K562 (cell line): ENCODE results near the gene RNU1-2. TPM values are rescaled to one million over a fixed set of nuclear protein-coding genes. Genes with fewer than 3 reads are reported as not detected.

ENCODE experiments used
- CBFB ChIP-seq: sonication (generic); formaldehyde crosslinking; IDR thresholded peaks from 2 replicates; pipeline ENCODE4 v1.4.0; 2020; ENCODE audit warnings: mild to moderate bottlenecking, missing genetic modification reagents
- CHD4 ChIP-seq: fragments of 200-600 bp; sonication (generic); IDR thresholded peaks from 3 replicates; pipeline ENCODE4 v1.6.1; 2012; ENCODE audit warnings: low read depth, mild to moderate bottlenecking, mixed read lengths, low read length, inconsistent platforms; ENCODE audit not compliant: insufficient read depth, insufficient replicate concordance, poor library complexity, severe bottlenecking
- FOXA3 ChIP-seq, 2 experiments: fragments of 450-650 bp in 1 of 2; sonication (generic) in 1 of 2; formaldehyde crosslinking; IDR thresholded peaks in 1 of 2; conservative IDR thresholded peaks in 1 of 2; 2 replicates each; pipeline versions ENCODE4 v1.4.0 to v1.8.0; 2020 to 2022; ENCODE audit warnings: mild to moderate bottlenecking in 2 of 2, missing genetic modification reagents in 1 of 2
- KDM5B ChIP-seq: fragments of 200-600 bp; sonication (generic); IDR thresholded peaks from 2 replicates; pipeline ENCODE4 v1.6.1; 2012; ENCODE audit warnings: low read depth, mild to moderate bottlenecking, moderate library complexity, low read length, control low read depth, inconsistent platforms; ENCODE audit not compliant: insufficient replicate concordance
- MBD1 ChIP-seq: fragments of 250-450 bp; sonication (Bioruptor Pico); IDR thresholded peaks from 2 replicates; pipeline ENCODE4 v1.8.0; 2022; ENCODE audit warnings: inconsistent platforms
- MYC ChIP-seq, 2 experiments: fragments of 250-450 bp in 1 of 2; sonication (Bioruptor Pico) in 1 of 2; IDR thresholded peaks; 2 replicates each; pipeline versions ENCODE4 v1.5.1 to v1.6.1; 2012 to 2021; ENCODE audit warnings: low read depth in 2 of 2, borderline replicate concordance in 1 of 2, improper control_type of control experiment in 1 of 2, low read length in 1 of 2, mild to moderate bottlenecking in 1 of 2, moderate library complexity in 1 of 2
- NR2F6 ChIP-seq: fragments of 450-650 bp; formaldehyde crosslinking; IDR thresholded peaks from 2 replicates; pipeline ENCODE4 v1.4.0; 2020; ENCODE audit warnings: mild to moderate bottlenecking
- PHTF2 ChIP-seq: fragments of 250-450 bp; sonication (Bioruptor Pico); IDR thresholded peaks from 2 replicates; pipeline ENCODE4 v1.5.0; 2021; ENCODE audit warnings: mild to moderate bottlenecking
- STAT5A ChIP-seq: IDR thresholded peaks from 2 replicates; pipeline ENCODE4 v1.6.1; 2012; ENCODE audit warnings: low read length, inconsistent platforms, borderline replicate concordance
- TAF9B ChIP-seq: fragments of 450-650 bp; IDR thresholded peaks from 2 replicates; pipeline ENCODE4 v1.6.1; 2018; ENCODE audit warnings: mild to moderate bottlenecking; ENCODE audit not compliant: partially characterized antibody
- YY1 ChIP-seq, 3 experiments: IDR thresholded peaks; 2 replicates each; pipeline ENCODE4 v1.6.1; 2011; ENCODE audit warnings: low read length in 2 of 3, mild to moderate bottlenecking in 2 of 3, moderate library complexity in 2 of 3, borderline replicate concordance in 1 of 3, control low read depth in 1 of 3, low read depth in 1 of 3; ENCODE audit not compliant: insufficient read depth in 3 of 3, insufficient replicate concordance in 2 of 3, control insufficient read depth in 1 of 3, insufficient read length in 1 of 3; ENCODE audit errors: extremely low read depth in 1 of 3
- ZNF239 ChIP-seq: fragments of 250-450 bp; sonication (Bioruptor Pico); IDR thresholded peaks from 2 replicates; pipeline ENCODE4 v1.4.0; 2020; ENCODE audit warnings: mild to moderate bottlenecking
- ZNF324 ChIP-seq: fragments of 250-450 bp; sonication (Bioruptor Pico); IDR thresholded peaks from 2 replicates; pipeline ENCODE4 v1.4.0; 2020; ENCODE audit warnings: mild to moderate bottlenecking
- ZNF436 ChIP-seq: fragments of 250-450, 450-650 bp; sonication (Bioruptor Pico); formaldehyde crosslinking; IDR thresholded peaks from 2 replicates; pipeline ENCODE4 v1.7.0; 2020; ENCODE audit warnings: mild to moderate bottlenecking
- ZZZ3 ChIP-seq: fragments of 450-650 bp; IDR thresholded peaks from 2 replicates; pipeline ENCODE4 v1.6.1; 2016; ENCODE audit warnings: antibody characterized with exemption, mild to moderate bottlenecking, moderate library complexity
- polyA plus RNA-seq, 8 experiments: library from polyadenylated mRNA; depleted of rRNA in 4 of 8; stranded (reverse) in 5 of 8; unstranded in 3 of 8; fragments of >200 nt; fragmentation: Nextera tagmentation in 2 of 8; fragmentation: Illumina TruSeq in 1 of 8; extraction: Ambion mirVana in 2 of 8; extraction: Trizol in 1 of 8; gene quantifications; 2 replicates each; pipeline versions ENCODE4 v1.2.1 to v1.2.3, GENCODE V29; 2011 to 2014; ENCODE audit warnings: inconsistent platforms in 1 of 8, missing spikeins in 1 of 8
- total RNA-seq, 7 experiments: library from RNA; depleted of rRNA in 6 of 7; stranded (reverse); fragments of >200 nt in 6 of 7; fragmentation: Illumina TruSeq in 2 of 7; extraction: Trizol in 2 of 7; gene quantifications; 2 replicates each; pipeline versions ENCODE4 v1.2.1 to v1.2.3, GENCODE V29; 2011 to 2021; ENCODE audit warnings: low replicate concordance in 1 of 7

The RNU1-2 gene
- total and polyA plus RNA-seq, 9 of the 15 experiments (the other 6 are each of a cell fraction or from before 2014, with no cell fraction given) = under 0.01 to 32,823 (median 2,538) TPM; not detected in 4

GRCh38 chr1:16905110-16905867, 9.5 kb downstream of the RNU1-2 start (continued):
- TF ChIP-seq CBFB (CRISPR knock-in tag) = peak; percentile 76; the same call in 1 of the 2 replicates
- peak; percentile 98 for TF ChIP-seq PHTF2 (CRISPR knock-in tag)
- TF ChIP-seq CHD4 = no peak
- TF ChIP-seq ZNF324 = peak; percentile 87
- TF ChIP-seq MBD1 (CRISPR knock-in tag) = no peak
- TF ChIP-seq KDM5B = peak; percentile 99
- TF ChIP-seq STAT5A = no peak; the same call in none of the 2 replicates
- TF ChIP-seq ZNF436 = peak; percentile 98
- peak; percentile 95 for TF ChIP-seq MYC (IDR thresholded peaks at IDR 0.05; ENCODE audit: low read depth, low read length)
- TF ChIP-seq MYC (CRISPR knock-in tag; IDR thresholded peaks at IDR 0.05; ENCODE audit: borderline replicate concordance, low read depth) = peak; percentile 91
- TF ChIP-seq ZNF239 = peak; percentile 58
- peak in 1 of 3 experiments; percentile 55 for TF ChIP-seq YY1 (IDR thresholded peaks at IDR 0.05; ENCODE audit: borderline replicate concordance in 1 of 3, control insufficient read depth in 1 of 3, extremely low read depth in 1 of 3, insufficient read depth in 3 of 3, insufficient read length in 1 of 3, insufficient replicate concordance in 2 of 3, low read depth in 1 of 3, low read length in 2 of 3)
- 0 out of 2 replicates have a peak, but pooled peaks have one; percentile 66 for TF ChIP-seq ZZZ3
- peak; percentile 99 for TF ChIP-seq NR2F6 (CRISPR knock-in tag)
- peak; percentile 98 for TF ChIP-seq TAF9B
- peak in 1 of 2 experiments; percentile 90; a peak in 2 of 4 replicates for TF ChIP-seq FOXA3 (CRISPR knock-in tag; conservative IDR thresholded peaks at IDR 0.05 in 1 of 2, IDR thresholded peaks at IDR 0.05 in 1 of 2)
